Kidney epithelial cell (primary cell): ENCODE measurements around the gene SEPTIN5. TPM values are rescaled to one million over a fixed set of nuclear protein-coding genes. Genes with fewer than 3 reads are reported as not detected.

ENCODE experiments used
- DNase-seq: peaks from one replicate; pipeline ENCODE4 v3.0.0-alpha.2; 2010; ENCODE audit warnings: low read depth
- H3K27me3 ChIP-seq: 2 replicates; pipeline ENCODE4 v1.6.0; 2011; ENCODE audit warnings: low read length; ENCODE audit not compliant: control insufficient read depth, insufficient read depth
- H3K36me3 ChIP-seq: 2 replicates; pipeline ENCODE4 v1.5.1; 2011; ENCODE audit warnings: low read length; ENCODE audit not compliant: control insufficient read depth, insufficient read depth
- H3K4me3 ChIP-seq: 2 replicates; pipeline ENCODE4 v1.5.1; 2011; ENCODE audit warnings: low read depth, mild to moderate bottlenecking, control low read depth, low read length
- CTCF ChIP-seq: IDR thresholded peaks from 2 replicates; pipeline ENCODE4 v1.5.1; 2011; ENCODE audit warnings: mild to moderate bottlenecking, moderate library complexity, low read length, control low read depth, inconsistent platforms; ENCODE audit not compliant: insufficient read depth, poor library complexity, severe bottlenecking
- total RNA-seq: library from RNA; depleted of rRNA; stranded (reverse); fragments of >200 nt; gene quantifications from 2 replicates; pipeline ENCODE4 v1.2.3, GENCODE V29; 2015

SEPTIN5 gene
- total RNA-seq, 1 donor from 2014 or later, result 10.1 TPM

DNA sequence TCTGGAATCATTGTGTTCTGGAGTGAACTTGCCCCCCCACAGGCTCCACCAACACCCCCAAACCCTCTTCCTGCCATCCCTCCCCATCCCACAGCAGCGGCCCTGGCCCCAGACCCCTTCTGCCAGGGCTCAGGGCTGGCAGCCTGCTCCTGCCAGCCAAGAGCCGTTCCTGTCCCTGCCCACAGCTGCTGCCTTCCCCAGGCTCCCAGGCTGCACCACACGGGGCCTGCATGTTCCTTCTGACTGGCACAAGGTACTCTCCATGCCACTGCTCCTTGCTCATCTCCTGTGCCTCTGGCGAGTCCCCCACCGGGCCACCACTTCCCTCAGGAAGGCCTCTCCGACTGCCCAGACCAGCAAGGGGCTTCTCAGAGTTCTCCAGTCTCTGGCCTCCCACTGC lies 14.0 kb downstream of the SEPTIN5 start:
- H3K36me3 ChIP-seq, result no peaks in the 10 kb centered on the region
- H3K4me3 ChIP-seq, result no peak overlapping the region
- DNase-seq, result no peak
- peaks cover 62% of the 10 kb centered on the region for H3K27me3 ChIP-seq
- TF ChIP-seq CTCF, result no peak

DNA sequence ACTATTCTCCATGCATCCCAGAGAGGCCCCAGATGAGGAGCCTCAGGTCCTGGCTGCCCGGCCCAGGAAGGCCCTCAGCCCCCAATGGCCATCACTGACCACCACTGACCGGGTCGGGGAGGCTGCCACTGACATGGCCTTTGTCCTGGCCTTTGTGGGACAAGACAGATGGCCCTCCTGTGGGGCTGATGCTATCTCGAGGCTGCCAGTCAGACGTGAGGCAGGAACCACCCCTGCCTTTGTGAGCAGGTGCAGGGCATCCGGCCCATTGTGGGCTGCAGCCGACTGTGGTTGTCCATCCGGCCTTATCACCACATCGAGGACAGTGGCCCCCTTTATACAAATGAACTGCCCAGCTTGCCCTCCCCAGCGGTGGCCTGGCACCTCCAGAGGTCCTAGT lies 14.5 kb downstream of the SEPTIN5 start:
- TF ChIP-seq CTCF, result no peak
- DNase-seq, result no peak
- Histone ChIP-seq H3K27me3 (peaks cover 56% of the 10 kb centered on the region), H3K4me3 (no peak overlapping the region), H3K36me3 (no peaks in the 10 kb centered on the region)

DNA sequence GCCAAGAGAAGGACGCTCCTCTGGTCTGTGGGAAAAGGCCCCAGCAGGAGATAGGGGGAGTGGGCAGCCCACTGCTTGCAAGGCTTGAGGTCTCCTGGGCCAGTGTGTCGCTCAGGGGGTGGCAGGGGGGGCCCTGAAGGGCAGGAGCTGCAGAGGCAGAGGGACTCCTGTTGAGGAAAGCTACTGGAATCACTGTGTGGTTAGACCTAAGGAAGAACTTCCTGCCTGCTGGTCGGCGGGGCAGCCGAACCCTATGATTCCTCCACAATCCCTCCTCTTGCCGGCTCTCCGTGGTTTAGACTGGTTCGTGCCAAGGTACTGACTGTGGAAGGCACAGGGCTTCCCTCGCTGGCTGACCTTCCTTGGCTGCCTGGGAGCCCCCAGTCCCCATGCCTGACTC lies 15.2 kb downstream of the SEPTIN5 start:
- peaks cover 57% of the 10 kb centered on the region for H3K27me3 ChIP-seq
- no peaks in the 10 kb centered on the region for H3K36me3 ChIP-seq
- no peak overlapping the region for H3K4me3 ChIP-seq
- no peak for TF ChIP-seq CTCF
- DNase-seq, result no peak

DNA sequence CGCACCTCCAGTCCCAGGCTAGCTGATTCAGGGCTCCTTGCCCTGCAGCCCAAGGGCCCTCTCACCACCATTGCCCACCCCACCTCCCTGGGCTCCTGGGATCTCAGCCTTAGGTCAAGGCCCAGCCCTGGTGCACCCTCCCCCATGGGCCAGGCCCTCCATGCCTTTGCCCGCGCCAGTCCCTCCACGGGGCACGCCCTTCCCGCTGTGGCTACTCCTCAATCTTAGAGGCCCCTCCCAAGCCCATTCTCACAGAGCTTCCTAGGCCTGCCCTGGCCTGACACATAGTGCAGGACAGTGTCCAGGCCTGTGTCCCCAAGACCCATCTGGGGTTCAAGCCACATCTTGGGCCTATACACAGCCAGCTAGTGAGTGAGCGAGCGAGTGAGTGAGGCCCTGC lies 15.9 kb downstream of the SEPTIN5 start:
- H3K27me3 ChIP-seq, result peaks cover 56% of the 10 kb centered on the region
- no peak for DNase-seq
- TF ChIP-seq CTCF, result no peak

DNA sequence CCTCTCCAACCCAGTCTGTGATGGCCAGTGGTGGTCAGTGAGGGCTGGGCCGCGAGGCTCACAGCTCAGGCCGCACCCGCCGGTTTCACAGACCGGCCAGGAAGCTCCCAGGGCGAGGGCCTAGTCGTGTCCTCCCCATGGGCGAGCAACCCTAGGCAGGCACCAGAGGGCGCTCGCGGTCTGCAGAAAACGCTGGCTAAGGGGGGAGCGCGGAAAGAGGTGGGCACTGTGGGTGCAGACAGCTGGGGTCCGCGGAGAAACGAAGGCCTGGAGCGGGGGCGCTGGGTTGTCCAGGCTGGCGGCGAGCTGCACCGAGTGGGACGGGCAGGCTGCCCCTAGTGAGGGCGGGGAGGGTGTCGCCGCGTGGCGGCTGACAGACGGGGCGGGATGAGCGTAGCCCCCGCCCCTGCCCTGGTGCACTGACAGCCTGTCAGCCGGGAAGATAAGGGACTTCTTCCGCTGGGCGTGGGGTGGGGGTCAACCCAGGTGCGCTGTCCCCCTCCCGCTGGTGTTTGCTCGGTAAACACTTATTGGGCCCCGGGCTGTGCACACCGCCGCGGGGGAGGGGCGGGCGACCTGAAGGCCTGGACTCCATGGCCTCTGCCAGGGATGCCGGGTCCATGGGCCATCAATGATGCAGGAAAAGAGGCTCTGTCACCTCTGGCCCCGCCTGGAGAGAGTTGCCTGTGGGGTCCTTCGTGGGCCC lies 16.5 kb downstream of the SEPTIN5 start:
- TF ChIP-seq CTCF, result peak; percentile 97
- H3K27me3 ChIP-seq, result peaks cover 58% of the 10 kb centered on the region
- DNase-seq, result no peak
- peak overlapping the region; percentile 23 for H3K4me3 ChIP-seq
- no peaks in the 10 kb centered on the region for H3K36me3 ChIP-seq

More for the DNA sequence above, 15.9 kb downstream of the SEPTIN5 start:
- H3K36me3 ChIP-seq, result no peaks in the 10 kb centered on the region
- no peak overlapping the region for H3K4me3 ChIP-seq
